GM21381 (cell line): ENCODE measurements around the gene RNGTT.

Experiments used
- ATAC-seq: cut with Tn5 transposase; IDR thresholded peaks from one replicate; pipeline ENCODE4 v1.9.1; 2021; ENCODE audit warnings: mild to moderate bottlenecking, moderate library complexity; ENCODE audit not compliant: unreplicated experiment

The RNGTT gene

DNA sequence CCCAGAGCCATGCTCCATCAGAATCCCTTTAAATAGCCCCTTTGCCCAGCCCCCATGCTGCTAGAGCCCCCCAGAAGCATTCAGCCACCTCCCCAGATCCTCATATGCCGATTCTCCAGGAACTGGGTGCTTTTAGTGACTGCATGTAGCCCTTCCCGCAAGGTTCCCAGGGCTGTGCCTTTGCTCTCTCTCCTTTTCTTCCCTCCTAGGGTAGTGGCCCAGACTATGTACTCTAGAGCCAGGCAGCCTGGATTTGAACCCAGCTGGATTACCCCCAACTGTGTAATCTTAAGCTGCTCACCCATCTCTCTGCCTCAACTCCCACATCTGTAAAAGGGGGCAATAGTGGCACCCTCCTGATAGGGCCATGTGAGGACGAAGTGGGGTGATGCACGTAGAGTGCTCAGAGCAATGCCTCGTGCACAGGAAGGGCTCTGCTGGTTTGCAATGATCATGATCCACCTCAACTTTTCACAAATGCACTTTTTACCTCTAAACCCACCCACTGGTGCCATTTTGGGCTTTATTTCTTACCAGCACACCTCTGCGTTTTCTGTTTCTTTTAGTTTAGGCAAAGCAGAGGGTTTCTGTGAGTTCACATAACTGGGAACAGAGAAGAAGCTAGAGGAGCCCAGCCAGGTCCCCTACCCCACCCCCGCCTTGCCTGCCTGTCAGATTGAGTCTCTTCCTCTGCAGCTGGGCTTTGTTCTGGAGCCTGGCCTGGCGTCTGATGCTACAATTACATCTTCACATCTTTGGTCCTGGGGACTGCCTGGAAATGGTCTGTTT, 396.5 kb downstream of the RNGTT start:
- ATAC-seq: no peak

DNA sequence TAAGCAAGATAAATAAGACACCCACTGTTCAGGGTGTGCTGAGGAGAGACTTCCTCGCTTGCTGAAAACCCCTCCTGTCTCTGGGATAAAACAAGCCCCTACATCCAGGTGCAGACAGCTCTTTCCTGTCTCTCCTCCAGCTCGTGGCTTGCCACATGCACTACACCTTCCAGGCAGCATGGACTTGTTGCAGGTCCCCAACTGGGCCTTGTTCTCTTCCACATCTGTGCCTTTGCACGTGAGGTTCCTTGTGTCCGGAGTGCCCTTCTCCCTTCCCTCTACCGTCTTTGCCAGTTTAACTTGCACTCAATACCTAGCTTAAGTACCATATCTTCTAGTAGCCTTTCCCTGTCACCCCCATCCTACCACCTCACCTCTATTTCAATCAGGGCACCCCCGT, 397.6 kb downstream of the RNGTT start:
- no peak for ATAC-seq

DNA sequence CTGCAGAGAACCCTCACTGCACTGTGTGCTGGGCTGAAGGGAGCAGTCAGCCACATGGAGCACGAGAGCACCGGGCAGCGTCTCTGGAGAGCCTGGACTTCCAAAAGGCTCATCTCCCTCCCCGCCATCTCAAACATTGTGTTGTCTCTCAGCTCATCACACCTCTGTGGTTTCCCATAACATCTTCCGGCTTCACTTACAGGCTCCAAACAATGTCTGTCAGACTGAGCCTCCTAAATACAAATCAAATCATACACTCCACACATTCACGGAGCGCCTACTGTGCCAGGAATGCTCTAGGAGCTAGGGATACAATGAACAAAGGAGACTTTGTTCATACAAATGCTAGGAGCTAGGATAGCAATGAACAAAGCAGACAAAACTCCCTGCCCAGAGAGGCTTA, 398.0 kb downstream of the RNGTT start:
- ATAC-seq: no peak

DNA sequence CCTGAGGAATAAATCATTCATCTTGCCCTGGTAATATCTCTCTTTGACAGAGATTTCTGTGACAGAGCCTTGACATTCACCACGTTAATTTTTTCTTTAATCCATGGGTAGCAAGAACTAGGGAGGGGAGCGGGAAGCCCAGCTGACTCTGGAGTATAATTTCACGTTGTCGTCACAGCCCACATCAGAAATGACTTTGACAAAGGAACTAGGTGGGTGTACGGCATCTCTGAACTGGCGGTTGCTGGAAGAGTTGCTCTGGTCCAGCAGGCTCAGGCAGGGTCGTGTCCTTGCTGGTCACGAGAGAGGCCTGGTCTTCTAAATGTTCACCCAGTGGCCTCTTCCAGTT, 400.2 kb downstream of the RNGTT start:
- no peak for ATAC-seq

DNA sequence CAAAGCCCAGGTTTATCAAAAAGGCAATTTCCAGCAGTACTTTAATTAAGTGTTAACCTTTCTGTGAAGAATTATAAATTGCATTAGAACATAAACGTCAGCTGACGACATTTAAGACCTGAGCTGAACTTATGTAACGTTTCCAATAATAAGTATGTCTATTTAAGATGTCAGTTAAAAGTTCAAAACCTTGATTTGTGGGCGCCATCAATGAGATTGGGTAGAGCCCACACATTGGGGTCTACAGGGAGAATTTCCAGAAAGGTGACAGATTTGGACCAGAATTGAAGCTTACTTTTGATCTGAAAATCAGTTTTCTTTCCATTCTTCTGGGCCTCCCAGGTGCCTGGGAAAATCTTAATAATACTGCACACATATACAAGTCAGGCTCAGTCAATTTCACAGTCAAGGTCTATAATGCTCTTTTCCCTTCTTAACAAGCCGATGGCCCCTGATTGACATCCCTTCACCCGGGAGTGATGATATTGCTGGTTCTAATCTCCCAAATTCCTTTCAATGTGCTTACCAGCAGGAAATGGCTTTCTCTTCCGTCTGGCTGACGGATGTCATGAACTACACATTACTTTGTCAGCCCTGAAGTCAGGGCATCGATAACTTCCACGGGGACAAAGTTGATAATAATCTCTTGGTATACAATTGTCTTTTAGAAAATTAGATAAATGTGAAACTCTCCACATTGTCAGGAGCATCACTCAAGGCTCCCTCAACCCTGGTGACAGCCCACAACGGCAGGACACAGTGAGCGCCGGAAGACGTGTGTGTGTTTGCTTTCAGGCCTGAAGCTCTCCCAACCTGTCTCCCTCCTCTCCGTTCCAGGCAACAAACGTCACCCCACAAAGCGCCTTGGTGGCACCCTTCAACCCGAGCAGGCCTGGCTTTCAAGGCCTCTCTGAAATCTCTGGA, 400.8 kb downstream of the RNGTT start:
- no peak for ATAC-seq

DNA sequence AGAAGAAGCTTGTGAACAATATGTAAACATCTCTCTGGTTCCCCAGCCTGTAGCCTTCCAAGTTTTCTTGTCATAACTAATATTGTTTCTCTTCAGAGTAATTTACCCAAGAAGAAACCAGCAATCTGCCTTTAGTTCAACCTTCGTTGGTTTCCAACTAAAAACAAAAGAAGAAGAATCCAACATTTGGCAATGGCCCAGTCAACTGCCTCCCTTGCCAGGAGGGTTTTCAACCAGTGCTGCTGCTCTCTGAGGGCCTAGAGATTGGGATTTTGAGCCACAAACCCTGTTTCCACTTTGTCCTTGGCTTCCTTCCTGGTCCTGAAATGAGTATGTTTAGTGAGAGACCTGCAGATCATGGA, 401.5 kb downstream of the RNGTT start:
- no peak for ATAC-seq

DNA sequence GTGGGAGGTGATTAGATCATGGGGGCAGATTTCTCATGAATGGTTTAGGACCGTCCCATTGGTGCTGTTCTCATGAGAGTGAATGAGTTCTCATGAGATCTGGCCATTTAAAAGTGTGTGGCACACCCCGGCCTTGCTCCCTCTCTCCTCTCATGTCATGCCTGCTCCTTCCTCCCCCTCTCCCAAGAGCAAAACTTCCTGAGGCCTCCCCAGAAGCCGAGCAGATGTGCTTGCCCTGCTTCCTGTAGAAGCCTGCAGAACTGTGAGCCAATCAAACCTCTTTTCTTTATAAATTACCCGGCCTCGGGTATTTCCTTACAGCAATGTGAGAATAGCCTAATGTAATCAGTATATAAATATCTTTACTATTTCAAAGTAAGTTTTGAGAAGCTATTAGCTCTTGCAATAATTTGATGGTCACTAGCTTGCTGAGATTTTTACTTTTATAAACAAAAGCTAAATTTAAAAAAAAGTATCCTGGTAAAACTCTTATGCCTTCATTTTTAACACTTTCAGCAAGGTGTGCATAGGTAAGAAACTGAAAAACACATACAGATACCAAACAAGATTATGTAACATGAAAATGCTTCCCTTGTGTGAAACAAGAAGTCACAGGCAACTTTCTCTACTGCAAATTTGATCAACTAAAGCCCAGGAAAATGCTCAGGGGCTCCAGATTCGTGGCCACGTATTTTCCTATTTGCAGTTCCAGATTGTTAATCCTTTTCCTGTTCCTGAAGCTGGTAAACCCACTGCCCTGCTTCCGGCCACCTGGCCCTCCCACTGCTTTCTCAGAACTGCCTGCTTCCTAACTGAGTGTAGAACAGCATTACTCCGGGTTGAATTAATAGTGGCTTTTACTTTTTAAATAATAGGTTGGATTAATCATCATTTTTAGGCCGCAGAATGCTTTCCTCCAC, 402.1 kb downstream of the RNGTT start:
- ATAC-seq: no peak
